Amygdala (tissue), 56 donors: ENCODE data around the gene LYRM4.

Experiments used
- DNase-seq, 56 donors: peaks; one replicate each; lab custom pipeline; 2025; lab: John Stamatoyannopoulos, UW

LYRM4 gene

GRCh38 chr6:5282191-5282623 lies 21.5 kb upstream of the LYRM4 start:
- no peak for DNase-seq

- no peak for DNase-seq
These were observed 20.2 kb upstream of the LYRM4 start for GRCh38 chr6:5280920-5281319.

GRCh38 chr6:5279891-5280338 lies 19.2 kb upstream of the LYRM4 start:
- no peak for DNase-seq

- no peak for DNase-seq
These were observed 17.9 kb upstream of the LYRM4 start for GRCh38 chr6:5278565-5279120.

GRCh38 chr6:5278047-5278446 lies 17.3 kb upstream of the LYRM4 start:
- DNase-seq = no peak

GRCh38 chr6:5277589-5277988 lies 16.8 kb upstream of the LYRM4 start:
- no peak for DNase-seq

GRCh38 chr6:5276581-5276980 lies 15.8 kb upstream of the LYRM4 start:
- DNase-seq = no peak

- DNase-seq = no peak
These were observed 14.7 kb upstream of the LYRM4 start for GRCh38 chr6:5275497-5275896.

GRCh38 chr6:5274231-5274630 lies 13.5 kb upstream of the LYRM4 start:
- no peak for DNase-seq

GRCh38 chr6:5271926-5272325 lies 11.2 kb upstream of the LYRM4 start:
- DNase-seq = no peak

GRCh38 chr6:5270093-5270680 lies 9.4 kb upstream of the LYRM4 start:
- no peak for DNase-seq

GRCh38 chr6:5266423-5266822 lies 5.7 kb upstream of the LYRM4 start:
- DNase-seq = no peak

GRCh38 chr6:5261545-5262109 lies 877 bp upstream of the LYRM4 start:
- DNase-seq = no peak

- DNase-seq = peak in 32 of 56 donors; percentile 12 to 85 (median 60)
These were observed 584 bp downstream of the LYRM4 start for GRCh38 chr6:5260111-5260620.

GRCh38 chr6:5259428-5259827 lies 1.3 kb downstream of the LYRM4 start:
- no peak for DNase-seq

GRCh38 chr6:5257400-5257799 lies 3.4 kb downstream of the LYRM4 start:
- no peak for DNase-seq

- DNase-seq = no peak
These were observed 3.8 kb downstream of the LYRM4 start for GRCh38 chr6:5256952-5257351.

GRCh38 chr6:5250911-5251310 lies 9.8 kb downstream of the LYRM4 start:
- no peak for DNase-seq

GRCh38 chr6:5250451-5250850 lies 10.3 kb downstream of the LYRM4 start:
- DNase-seq = no peak

GRCh38 chr6:5249451-5250122 lies 11.2 kb downstream of the LYRM4 start:
- no peak for DNase-seq

- no peak for DNase-seq
These were observed 12.2 kb downstream of the LYRM4 start for GRCh38 chr6:5248302-5249098.
